HG03521 (cell line): Measurements from ENCODE around the gene DSE.
"Not testable (repeated sequence)": the region's sequence is repeated elsewhere in the genome, so short reads cannot be mapped to it uniquely, and the experiment has no call there.

Experiments
- ATAC-seq: cut with Tn5 transposase; IDR thresholded peaks from one replicate; pipeline ENCODE4 v1.9.1; 2021; ENCODE audit warnings: mild to moderate bottlenecking, moderate library complexity; ENCODE audit not compliant: unreplicated experiment

The DSE gene

GRCh38 chr6:116370760-116371119 is at the start of gene DSE:
Gene DSE, plus strand, starts transcription at chr6:116370947. Its CDS starts 28,304 bp downstream, at chr6:116399251.
- ATAC-seq = peak; percentile 67

GRCh38 chr6:116321933-116322332 is 48.8 kb upstream of the DSE start:
- ATAC-seq = not testable (repeated sequence)

GRCh38 chr6:116323863-116324262 is 46.9 kb upstream of the DSE start:
- ATAC-seq = no peak

- not testable (repeated sequence) for ATAC-seq
Measured at GRCh38 chr6:116325634-116326132, 45.1 kb upstream of the DSE start.

GRCh38 chr6:116326181-116326671 is 44.5 kb upstream of the DSE start:
- no peak for ATAC-seq

- no peak for ATAC-seq
Measured at GRCh38 chr6:116326996-116327395, 43.8 kb upstream of the DSE start.

- ATAC-seq = no peak
Measured at GRCh38 chr6:116327803-116328527, 42.8 kb upstream of the DSE start.

- ATAC-seq = no peak
Measured at GRCh38 chr6:116328528-116328903, 42.2 kb upstream of the DSE start.

GRCh38 chr6:116329156-116329555 is 41.6 kb upstream of the DSE start:
- no peak for ATAC-seq

- no peak for ATAC-seq
Measured at GRCh38 chr6:116330511-116330910, 40.2 kb upstream of the DSE start.

GRCh38 chr6:116332096-116332495 is 38.7 kb upstream of the DSE start:
- no peak for ATAC-seq

- not testable (repeated sequence) for ATAC-seq
Measured at GRCh38 chr6:116334638-116335409, 35.9 kb upstream of the DSE start.

- ATAC-seq = no peak
Measured at GRCh38 chr6:116335612-116336215, 35.0 kb upstream of the DSE start.

- no peak for ATAC-seq
Measured at GRCh38 chr6:116338943-116339342, 31.8 kb upstream of the DSE start.

- not testable (repeated sequence) for ATAC-seq
Measured at GRCh38 chr6:116340625-116341024, 30.1 kb upstream of the DSE start.

- ATAC-seq = no peak
Measured at GRCh38 chr6:116349216-116349615, 21.5 kb upstream of the DSE start.

- ATAC-seq = no peak
Measured at GRCh38 chr6:116351101-116351500, 19.6 kb upstream of the DSE start.

- peak; percentile 80 for ATAC-seq
Measured at GRCh38 chr6:116352515-116353471, 18.0 kb upstream of the DSE start.

GRCh38 chr6:116354236-116354635 is 16.5 kb upstream of the DSE start:
- ATAC-seq = no peak

GRCh38 chr6:116355796-116356195 is 15.0 kb upstream of the DSE start:
- ATAC-seq = no peak
